DND-41 (cell line): ENCODE data around the gene CHST1.

Experiments used
- ATAC-seq: fragments of 200-7000 bp; cut with Tn5 transposase; 3 replicates; pipeline ENCODE4 v1.9.1; 2021; ENCODE audit warnings: low read depth; ENCODE audit not compliant: insufficient read depth
- DNase-seq: peaks from one replicate; pipeline ENCODE4 v3.0.0-alpha.2; 2020
- H2AFZ ChIP-seq: 2 replicates; pipeline ENCODE4 v1.6.0; 2012; ENCODE audit warnings: low read depth, low read length
- H3K27ac ChIP-seq: 2 replicates; pipeline ENCODE4 v1.5.1; 2012; ENCODE audit warnings: low read length, inconsistent platforms
- H3K27me3 ChIP-seq: fragments of 200-600 bp; sonication (generic); 2 replicates; pipeline ENCODE4 v1.6.0; 2012; ENCODE audit warnings: low read length, mild to moderate bottlenecking, inconsistent platforms; ENCODE audit not compliant: insufficient read depth, poor library complexity
- H3K36me3 ChIP-seq: 2 replicates; pipeline ENCODE4 v1.5.1; 2012; ENCODE audit warnings: low read length, inconsistent platforms; ENCODE audit not compliant: insufficient read depth
- H3K4me1 ChIP-seq: 2 replicates; pipeline ENCODE4 v1.5.1; 2012; ENCODE audit warnings: mild to moderate bottlenecking, low read length; ENCODE audit not compliant: insufficient read depth
- H3K4me2 ChIP-seq: 2 replicates; pipeline ENCODE4 v1.6.0; 2012; ENCODE audit warnings: mild to moderate bottlenecking, moderate library complexity, low read length, inconsistent platforms; ENCODE audit not compliant: insufficient read depth
- H3K4me3 ChIP-seq, 2 experiments: fragments of 200-600 bp in 1 of 2; shearing (Covaris generic) in 1 of 2; 2 replicates each; pipeline ENCODE4 v1.5.1; 2012 to 2016; ENCODE audit warnings: inconsistent platforms in 2 of 2, low read length in 2 of 2, mild to moderate bottlenecking in 2 of 2, low read depth in 1 of 2, moderate library complexity in 1 of 2
- H3K79me2 ChIP-seq: 2 replicates; pipeline ENCODE4 v1.6.0; 2012; ENCODE audit warnings: low read length, inconsistent platforms; ENCODE audit not compliant: insufficient read depth
- H3K9ac ChIP-seq: 2 replicates; pipeline ENCODE4 v1.6.0; 2012; ENCODE audit warnings: low read depth, mild to moderate bottlenecking, inconsistent platforms, low read length, moderate library complexity
- H3K9me3 ChIP-seq: 2 replicates; pipeline ENCODE4 v1.5.1; 2012; ENCODE audit warnings: low read length, moderate library complexity, mild to moderate bottlenecking, inconsistent platforms; ENCODE audit not compliant: insufficient read depth, severe bottlenecking
- H4K20me1 ChIP-seq: 2 replicates; pipeline ENCODE4 v1.6.0; 2012; ENCODE audit warnings: low read length; ENCODE audit not compliant: insufficient read depth
- EZH2 ChIP-seq: IDR thresholded peaks from 3 replicates; pipeline ENCODE4 v1.6.1; 2012; ENCODE audit warnings: borderline replicate concordance, low read depth, mild to moderate bottlenecking, moderate library complexity, low read length, inconsistent platforms; ENCODE audit not compliant: severe bottlenecking
- TF ChIP-seq, protein P1 (sequence below): IDR thresholded peaks from 2 replicates; pipeline ENCODE4 v1.5.1; 2012; ENCODE audit warnings: borderline replicate concordance, low read length, moderate library complexity, mild to moderate bottlenecking; ENCODE audit not compliant: poor library complexity, severe bottlenecking; ENCODE audit errors: extremely low read depth

CHST1 gene

DNA sequence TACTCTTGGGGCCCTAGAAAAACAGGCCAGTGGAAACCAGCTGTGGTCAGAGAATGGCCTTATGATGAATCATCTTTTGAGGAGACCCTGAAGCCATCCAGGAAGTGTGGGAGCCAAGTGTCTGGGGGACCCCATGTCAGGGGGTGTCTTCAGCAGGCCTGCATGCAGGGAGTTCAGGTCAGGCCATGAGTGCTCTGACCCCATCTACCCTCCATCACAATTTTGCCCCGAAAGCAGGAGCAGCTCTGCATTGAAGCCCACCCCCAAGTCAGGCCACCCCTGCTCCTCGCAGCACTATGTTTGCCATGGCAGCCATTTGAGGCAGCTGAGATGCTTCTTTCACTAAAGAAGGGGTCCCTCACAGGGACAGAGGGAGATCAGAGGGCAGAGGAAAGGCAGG lies 41.3 kb downstream of the CHST1 start:
- DNase-seq, result no peak
- no peaks in the 10 kb centered on the region for H3K27me3 ChIP-seq

DNA sequence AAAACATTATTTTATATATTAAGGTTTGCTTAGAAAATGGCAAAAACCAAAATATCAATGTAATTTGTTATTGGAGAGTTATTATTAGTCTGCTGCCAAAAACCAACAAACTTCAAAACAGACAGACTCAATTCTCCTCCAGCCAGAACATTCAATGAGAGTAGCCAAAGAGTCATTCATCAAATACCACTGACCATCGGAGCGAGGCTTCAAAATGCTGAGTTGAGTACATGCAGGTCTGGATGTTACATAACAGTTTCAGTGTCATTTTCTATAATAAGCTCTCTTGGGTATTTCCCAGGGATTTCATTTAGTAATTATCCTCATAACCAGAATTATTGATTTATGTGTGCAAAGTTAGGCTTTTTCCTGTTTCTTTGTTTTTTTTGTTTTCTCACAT lies 42.6 kb downstream of the CHST1 start:
- Histone ChIP-seq H3K4me2 (no peak overlapping the region), H3K4me1 (no peaks in the 10 kb centered on the region), H3K79me2 (no peaks in the 10 kb centered on the region), H3K9me3 (peaks cover 24% of the 10 kb centered on the region), H2AFZ (no peak overlapping the region), H3K27me3 (no peaks in the 10 kb centered on the region), H3K4me3 (no peak overlapping the region), H4K20me1 (no peaks in the 10 kb centered on the region), H3K27ac (no peak overlapping the region), H3K36me3 (no peaks in the 10 kb centered on the region), H3K9ac (no peak overlapping the region)
- ATAC-seq (no peak), DNase-seq (no peak)
- TF ChIP-seq, protein P1, sequence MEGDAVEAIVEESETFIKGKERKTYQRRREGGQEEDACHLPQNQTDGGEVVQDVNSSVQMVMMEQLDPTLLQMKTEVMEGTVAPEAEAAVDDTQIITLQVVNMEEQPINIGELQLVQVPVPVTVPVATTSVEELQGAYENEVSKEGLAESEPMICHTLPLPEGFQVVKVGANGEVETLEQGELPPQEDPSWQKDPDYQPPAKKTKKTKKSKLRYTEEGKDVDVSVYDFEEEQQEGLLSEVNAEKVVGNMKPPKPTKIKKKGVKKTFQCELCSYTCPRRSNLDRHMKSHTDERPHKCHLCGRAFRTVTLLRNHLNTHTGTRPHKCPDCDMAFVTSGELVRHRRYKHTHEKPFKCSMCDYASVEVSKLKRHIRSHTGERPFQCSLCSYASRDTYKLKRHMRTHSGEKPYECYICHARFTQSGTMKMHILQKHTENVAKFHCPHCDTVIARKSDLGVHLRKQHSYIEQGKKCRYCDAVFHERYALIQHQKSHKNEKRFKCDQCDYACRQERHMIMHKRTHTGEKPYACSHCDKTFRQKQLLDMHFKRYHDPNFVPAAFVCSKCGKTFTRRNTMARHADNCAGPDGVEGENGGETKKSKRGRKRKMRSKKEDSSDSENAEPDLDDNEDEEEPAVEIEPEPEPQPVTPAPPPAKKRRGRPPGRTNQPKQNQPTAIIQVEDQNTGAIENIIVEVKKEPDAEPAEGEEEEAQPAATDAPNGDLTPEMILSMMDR, result no peak
- TF ChIP-seq EZH2, result no peak

More for the DNA sequence above, 41.3 kb downstream of the CHST1 start:
- TF ChIP-seq EZH2, result no peak
- TF ChIP-seq, protein P1, result no peak
- Histone ChIP-seq H4K20me1 (no peaks in the 10 kb centered on the region), H3K4me1 (no peaks in the 10 kb centered on the region), H3K9ac (no peak overlapping the region), H3K9me3 (peaks cover 24% of the 10 kb centered on the region), H3K4me3 (no peak overlapping the region), H3K4me2 (no peak overlapping the region), H3K79me2 (no peaks in the 10 kb centered on the region), H3K36me3 (no peaks in the 10 kb centered on the region), H2AFZ (no peak overlapping the region), H3K27ac (no peak overlapping the region)
- ATAC-seq, result no peak

DNA sequence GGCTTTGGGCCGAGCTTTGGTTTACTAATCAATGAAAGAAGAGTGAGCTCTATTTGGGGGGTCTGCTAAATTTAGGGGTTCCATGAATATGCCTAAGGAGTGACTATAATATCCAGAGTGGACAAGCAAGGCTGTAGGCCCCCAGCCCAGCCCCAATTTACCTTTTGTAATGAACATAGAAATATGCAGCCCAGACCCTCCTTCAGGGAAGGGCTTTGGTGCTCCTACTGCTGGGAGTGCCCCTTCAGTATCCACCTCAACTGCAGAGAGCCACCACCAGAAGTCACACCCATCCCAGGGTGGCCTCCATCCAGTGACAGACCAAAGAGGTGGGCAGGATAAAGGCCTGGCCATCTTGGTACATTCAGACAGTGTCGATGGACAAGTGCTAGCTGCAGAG lies 43.1 kb downstream of the CHST1 start:
- H3K9me3 ChIP-seq, result peaks cover 24% of the 10 kb centered on the region
- DNase-seq (no peak), ATAC-seq (no peak)
- no peaks in the 10 kb centered on the region for H3K79me2 ChIP-seq
- no peak overlapping the region for H3K9ac ChIP-seq
- H3K4me1 ChIP-seq, result no peaks in the 10 kb centered on the region
- no peak for TF ChIP-seq EZH2
- TF ChIP-seq, protein P1, result no peak
- H3K4me2 ChIP-seq, result no peak overlapping the region
- no peak overlapping the region for H3K27ac ChIP-seq
- H3K4me3 ChIP-seq, result no peak overlapping the region
- no peaks in the 10 kb centered on the region for H4K20me1 ChIP-seq
- no peaks in the 10 kb centered on the region for H3K27me3 ChIP-seq
- H2AFZ ChIP-seq, result no peak overlapping the region
- H3K36me3 ChIP-seq, result no peaks in the 10 kb centered on the region

DNA sequence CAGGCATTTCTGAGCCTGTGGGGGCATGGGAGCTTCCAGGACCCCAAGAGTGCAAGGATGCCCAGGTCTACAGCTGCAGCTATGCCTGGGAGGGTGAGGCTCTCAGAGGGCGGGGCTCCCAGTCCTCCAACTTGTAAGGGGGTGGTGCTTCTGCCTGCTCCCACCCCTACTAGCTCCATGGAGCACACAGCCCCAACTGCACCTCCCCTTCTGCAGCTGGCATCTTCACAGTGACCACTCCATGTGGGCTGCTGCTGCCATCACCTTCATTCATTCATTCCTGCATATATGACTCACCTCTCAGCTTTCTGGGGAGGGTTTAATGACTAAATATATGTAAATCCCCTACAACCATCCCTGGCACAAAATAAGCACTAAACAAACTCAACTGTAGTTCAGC lies 43.8 kb downstream of the CHST1 start:
- Histone ChIP-seq H3K36me3 (no peaks in the 10 kb centered on the region), H3K9ac (no peak overlapping the region), H4K20me1 (no peaks in the 10 kb centered on the region), H3K4me2 (no peak overlapping the region), H2AFZ (no peak overlapping the region), H3K27ac (no peak overlapping the region), H3K4me3 (no peak overlapping the region), H3K4me1 (no peaks in the 10 kb centered on the region), H3K9me3 (peaks cover 24% of the 10 kb centered on the region), H3K79me2 (no peaks in the 10 kb centered on the region), H3K27me3 (no peaks in the 10 kb centered on the region)
- no peak for DNase-seq
- TF ChIP-seq, protein P1, result no peak
- TF ChIP-seq EZH2, result no peak
- no peak for ATAC-seq
